Nephron (organoid): ENCODE data around the gene MYO1H.
"Not testable (repeated sequence)": the region's sequence is repeated elsewhere in the genome, so short reads cannot be mapped to it uniquely, and the experiment has no call there.

Experiments
- H3K27ac Mint-ChIP-seq, 3 experiments: 2 replicates each; pipeline ENCODE4 v1.8.0; 2020; ENCODE audit warnings: mixed read lengths in 3 of 3, mild to moderate bottlenecking in 2 of 3, moderate library complexity in 1 of 3
- H3K27me3 Mint-ChIP-seq: 2 replicates; pipeline ENCODE4 v1.8.0; 2021; ENCODE audit warnings: low read depth, mild to moderate bottlenecking, moderate library complexity, mixed read lengths
- H3K36me3 Mint-ChIP-seq: 2 replicates; pipeline ENCODE4 v1.8.0; 2020; ENCODE audit warnings: low read depth, mixed read lengths
- H3K4me1 Mint-ChIP-seq: 2 replicates; pipeline ENCODE4 v1.8.0; 2020; ENCODE audit warnings: mixed read lengths
- H3K4me3 Mint-ChIP-seq, 3 experiments: 2 replicates each; pipeline ENCODE4 v1.8.0; 2020; ENCODE audit warnings: mild to moderate bottlenecking in 3 of 3, mixed read lengths in 3 of 3, moderate library complexity in 2 of 3
- H3K9me3 Mint-ChIP-seq: 2 replicates; pipeline ENCODE4 v1.8.0; 2020; ENCODE audit warnings: mixed read lengths
- CTCF ChIP-seq, 3 experiments: fragments of 200-600 bp; sonication (generic); IDR thresholded peaks; one replicate each; pipeline ENCODE4 v1.5.0; 2021; ENCODE audit warnings: antibody characterized with exemption in 3 of 3; ENCODE audit not compliant: unreplicated experiment in 3 of 3

The MYO1H gene

GRCh38 chr12:109418848-109419480 lies 71.3 kb downstream of the MYO1H start:
- no peaks in the 10 kb centered on the region for H3K4me1 Mint-ChIP-seq
- TF ChIP-seq CTCF (IDR thresholded peaks at IDR 0.05; ENCODE audit: unreplicated experiment in 3 of 3): no peak

GRCh38 chr12:109421355-109422087 lies 73.8 kb downstream of the MYO1H start:
- Mint-ChIP-seq H3K27ac (peak overlapping the region in 1 of 3 experiments; percentile 26), H3K4me3 (no peak overlapping the region), H3K27me3 (peaks cover 3% of the 10 kb centered on the region), H3K36me3 (no peaks in the 10 kb centered on the region), H3K9me3 (no peaks in the 10 kb centered on the region), H3K4me1 (no peaks in the 10 kb centered on the region)
- TF ChIP-seq CTCF (IDR thresholded peaks at IDR 0.05; ENCODE audit: unreplicated experiment in 3 of 3): no peak

More at GRCh38 chr12:109418848-109419480, 71.3 kb downstream of the MYO1H start:
- Mint-ChIP-seq H3K27me3 (no peaks in the 10 kb centered on the region), H3K36me3 (no peaks in the 10 kb centered on the region), H3K27ac (no peak overlapping the region), H3K4me3 (no peak overlapping the region), H3K9me3 (no peaks in the 10 kb centered on the region)

GRCh38 chr12:109422251-109422650 lies 74.6 kb downstream of the MYO1H start:
- Mint-ChIP-seq H3K9me3 (no peaks in the 10 kb centered on the region), H3K27ac (no peak overlapping the region), H3K27me3 (peaks cover 4% of the 10 kb centered on the region), H3K36me3 (no peaks in the 10 kb centered on the region), H3K4me3 (no peak overlapping the region), H3K4me1 (no peaks in the 10 kb centered on the region)
- TF ChIP-seq CTCF (IDR thresholded peaks at IDR 0.05; ENCODE audit: unreplicated experiment in 3 of 3): no peak

- no peaks in the 10 kb centered on the region for H3K36me3 Mint-ChIP-seq
- no peaks in the 10 kb centered on the region for H3K4me1 Mint-ChIP-seq
- no peak for TF ChIP-seq CTCF (IDR thresholded peaks at IDR 0.05; ENCODE audit: unreplicated experiment in 3 of 3)
- no peak overlapping the region for H3K27ac Mint-ChIP-seq
- no peak overlapping the region for H3K4me3 Mint-ChIP-seq
- peaks cover 7% of the 10 kb centered on the region for H3K27me3 Mint-ChIP-seq
- no peaks in the 10 kb centered on the region for H3K9me3 Mint-ChIP-seq
Measured at GRCh38 chr12:109423392-109423791, 75.7 kb downstream of the MYO1H start.

GRCh38 chr12:109428037-109428629 lies 80.4 kb downstream of the MYO1H start:
- Mint-ChIP-seq H3K4me3 (no peak overlapping the region), H3K27me3 (peaks cover 7% of the 10 kb centered on the region), H3K36me3 (no peaks in the 10 kb centered on the region), H3K4me1 (peaks cover 5% of the 10 kb centered on the region), H3K27ac (no peak overlapping the region), H3K9me3 (no peaks in the 10 kb centered on the region)
- TF ChIP-seq CTCF (IDR thresholded peaks at IDR 0.05; ENCODE audit: unreplicated experiment in 3 of 3): peak; percentile 88 to 95 (median 91)

- not testable (repeated sequence) for H3K36me3 Mint-ChIP-seq, H3K9me3 Mint-ChIP-seq, H3K27ac Mint-ChIP-seq, H3K4me3 Mint-ChIP-seq, H3K27me3 Mint-ChIP-seq
- H3K4me1 Mint-ChIP-seq: peaks cover 10% of the 10 kb centered on the region
Measured at GRCh38 chr12:109428804-109429203, 81.1 kb downstream of the MYO1H start.
